ENCODE data around the gene KCNB1.

DNA sequence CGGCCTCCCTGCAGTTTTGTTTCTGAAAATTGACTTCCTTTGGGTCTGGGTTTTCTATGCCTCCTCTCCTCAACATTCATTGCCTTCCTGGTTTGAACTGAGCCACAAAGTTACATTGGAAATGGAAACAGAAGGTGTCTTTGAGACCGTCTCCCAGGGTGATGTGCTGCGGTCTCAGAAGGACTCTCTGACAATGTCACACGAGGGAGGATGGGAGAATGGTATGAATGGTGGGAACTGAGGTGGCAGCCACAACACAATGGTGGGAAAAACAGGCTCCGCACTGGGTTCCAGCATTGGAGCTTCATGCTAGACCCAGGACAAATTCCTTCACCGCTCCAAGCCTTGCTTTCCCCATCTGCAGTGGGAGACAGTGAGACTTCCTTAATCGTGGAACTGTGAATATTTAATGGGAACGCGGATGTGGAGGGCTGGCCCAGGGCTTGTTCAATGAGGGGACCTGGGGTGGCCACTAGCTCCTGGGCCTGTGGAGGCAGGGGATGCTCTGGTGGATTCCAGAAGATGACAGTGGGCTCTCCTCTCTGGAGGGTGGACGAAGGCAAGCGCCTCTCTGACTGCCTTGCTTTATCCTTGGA, 73.9 kb downstream of the KCNB1 start:
- TF ChIP-seq, protein P1, sequence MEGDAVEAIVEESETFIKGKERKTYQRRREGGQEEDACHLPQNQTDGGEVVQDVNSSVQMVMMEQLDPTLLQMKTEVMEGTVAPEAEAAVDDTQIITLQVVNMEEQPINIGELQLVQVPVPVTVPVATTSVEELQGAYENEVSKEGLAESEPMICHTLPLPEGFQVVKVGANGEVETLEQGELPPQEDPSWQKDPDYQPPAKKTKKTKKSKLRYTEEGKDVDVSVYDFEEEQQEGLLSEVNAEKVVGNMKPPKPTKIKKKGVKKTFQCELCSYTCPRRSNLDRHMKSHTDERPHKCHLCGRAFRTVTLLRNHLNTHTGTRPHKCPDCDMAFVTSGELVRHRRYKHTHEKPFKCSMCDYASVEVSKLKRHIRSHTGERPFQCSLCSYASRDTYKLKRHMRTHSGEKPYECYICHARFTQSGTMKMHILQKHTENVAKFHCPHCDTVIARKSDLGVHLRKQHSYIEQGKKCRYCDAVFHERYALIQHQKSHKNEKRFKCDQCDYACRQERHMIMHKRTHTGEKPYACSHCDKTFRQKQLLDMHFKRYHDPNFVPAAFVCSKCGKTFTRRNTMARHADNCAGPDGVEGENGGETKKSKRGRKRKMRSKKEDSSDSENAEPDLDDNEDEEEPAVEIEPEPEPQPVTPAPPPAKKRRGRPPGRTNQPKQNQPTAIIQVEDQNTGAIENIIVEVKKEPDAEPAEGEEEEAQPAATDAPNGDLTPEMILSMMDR (IDR thresholded peaks at IDR 0.05): no peak
- no peak for TF ChIP-seq EP300 (IDR thresholded peaks at IDR 0.05)

All from upper lobe of left lung (tissue), 4 donors.